NCI-H1930 (cell line): Measurements from ENCODE around the gene CCDC102B.
"Not testable (repeated sequence)": the region's sequence is repeated elsewhere in the genome, so short reads cannot be mapped to it uniquely, and the experiment has no call there.

Source experiments
- DNase-seq, 2 experiments: peaks; one replicate each; lab custom pipeline; 2025; lab: John Stamatoyannopoulos, UW

Gene CCDC102B

GRCh38 chr18:68909579-68909978, 111.7 kb downstream of the CCDC102B start:
- no peak for DNase-seq

GRCh38 chr18:68915061-68915460, 117.2 kb downstream of the CCDC102B start:
- no peak for DNase-seq

GRCh38 chr18:68916734-68917133, 118.9 kb downstream of the CCDC102B start:
- DNase-seq, result no peak

- no peak for DNase-seq
Measured at GRCh38 chr18:68918216-68918615, 120.3 kb downstream of the CCDC102B start.

- DNase-seq, result no peak
Measured at GRCh38 chr18:68919900-68920299, 122.0 kb downstream of the CCDC102B start.

GRCh38 chr18:68922392-68922791, 124.5 kb downstream of the CCDC102B start:
- DNase-seq, result no peak

GRCh38 chr18:68925268-68925667, 127.4 kb downstream of the CCDC102B start:
- no peak for DNase-seq

GRCh38 chr18:68928762-68929675, 131.1 kb downstream of the CCDC102B start:
- no peak for DNase-seq

GRCh38 chr18:68935686-68936085, 137.8 kb downstream of the CCDC102B start:
- DNase-seq, result no peak

GRCh38 chr18:68937029-68937599, 139.2 kb downstream of the CCDC102B start:
- DNase-seq, result no peak

GRCh38 chr18:68940039-68940438, 142.2 kb downstream of the CCDC102B start:
- DNase-seq, result no peak

- no peak for DNase-seq
Measured at GRCh38 chr18:68940754-68941153, 142.9 kb downstream of the CCDC102B start.

GRCh38 chr18:68942230-68942629, 144.3 kb downstream of the CCDC102B start:
- no peak for DNase-seq

- not testable (repeated sequence) for DNase-seq
Measured at GRCh38 chr18:68943861-68944260, 146.0 kb downstream of the CCDC102B start.

GRCh38 chr18:68944330-68944729, 146.4 kb downstream of the CCDC102B start:
- DNase-seq, result no peak

- DNase-seq, result no peak
Measured at GRCh38 chr18:68944826-68945225, 146.9 kb downstream of the CCDC102B start.

GRCh38 chr18:68948622-68949021, 150.7 kb downstream of the CCDC102B start:
- DNase-seq, result no peak

GRCh38 chr18:68954738-68955137, 156.9 kb downstream of the CCDC102B start:
- DNase-seq, result no peak

GRCh38 chr18:68956650-68957049, 158.8 kb downstream of the CCDC102B start:
- no peak for DNase-seq

GRCh38 chr18:68960355-68960754, 162.5 kb downstream of the CCDC102B start:
- no peak for DNase-seq

GRCh38 chr18:68962623-68963022, 164.7 kb downstream of the CCDC102B start:
- no peak for DNase-seq

GRCh38 chr18:68965817-68966216, 167.9 kb downstream of the CCDC102B start:
- DNase-seq, result no peak

- no peak for DNase-seq
Measured at GRCh38 chr18:68969027-68969426, 171.1 kb downstream of the CCDC102B start.
